IPS DF 6.9 (cell line): ENCODE data around the gene EEIG1.

Experiments
- DNase-seq: peaks from one replicate; pipeline ENCODE4 v3.0.0-alpha.2; 2013; ENCODE audit warnings: low read depth, low spot score
- H3K27ac ChIP-seq: one replicate; pipeline ENCODE4 v1.5.1; 2013; ENCODE audit warnings: low read length, control low read depth
- H3K27me3 ChIP-seq: 2 replicates; pipeline ENCODE4 v1.6.1; 2013; ENCODE audit warnings: mild to moderate bottlenecking, low read length; ENCODE audit not compliant: control insufficient read depth, insufficient read depth
- H3K36me3 ChIP-seq: 2 replicates; pipeline ENCODE4 v1.6.1; 2013; ENCODE audit warnings: low read length; ENCODE audit not compliant: control insufficient read depth, insufficient read depth
- H3K4me1 ChIP-seq: 2 replicates; pipeline ENCODE4 v1.6.1; 2013; ENCODE audit warnings: low read length; ENCODE audit not compliant: control insufficient read depth, insufficient read depth
- H3K4me3 ChIP-seq: 2 replicates; pipeline ENCODE4 v1.5.1; 2013; ENCODE audit warnings: mild to moderate bottlenecking, low read length
- H3K9me3 ChIP-seq: 2 replicates; pipeline ENCODE4 v1.6.1; 2013; ENCODE audit warnings: low read length, inconsistent platforms; ENCODE audit not compliant: control insufficient read depth, insufficient read depth
- WGBS: extraction: QIAGEN DNeasy Blood & Tissue Kit; methylation state at CpG from one replicate; pipeline ENCODE4 v1.1.7; 2013; ENCODE audit warnings: mixed read lengths, missing lambda C conversion rate; ENCODE audit not compliant: insufficient read length, insufficient coverage; 5-methylcytosine and 5-hydroxymethylcytosine counted together

Gene EEIG1

DNA sequence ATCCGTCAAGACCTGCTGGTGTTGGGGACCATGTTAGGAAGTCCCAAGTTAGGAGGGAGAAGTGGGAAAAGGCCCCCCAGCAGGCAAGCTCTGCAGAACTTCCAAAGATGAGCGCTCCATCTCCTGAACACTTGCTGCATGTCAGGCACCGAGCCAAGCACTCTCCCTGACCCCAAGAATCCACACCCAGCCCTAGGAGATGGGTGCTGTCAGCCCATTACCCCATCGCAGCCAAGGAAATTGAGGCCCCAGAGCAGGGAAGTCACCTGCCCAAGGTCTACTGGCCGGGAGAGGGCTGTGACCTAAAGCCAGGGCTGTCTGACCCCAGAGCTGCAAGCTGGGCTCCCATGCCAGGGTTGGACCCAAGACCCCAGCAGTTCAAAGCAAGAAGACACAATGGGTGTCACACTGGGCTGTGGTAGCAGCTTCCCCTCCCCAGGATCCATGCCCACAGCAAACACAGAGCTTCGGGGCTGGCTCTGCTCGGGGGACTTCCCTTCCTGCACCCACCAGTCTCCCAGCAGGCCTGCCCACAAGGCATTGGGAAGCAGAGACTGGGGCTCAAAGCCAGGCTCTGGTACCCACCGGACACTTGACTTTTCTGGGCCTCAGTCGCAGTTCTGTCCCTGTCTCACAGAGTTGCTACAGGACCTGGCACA lies 13.5 kb downstream of the EEIG1 start:
- Histone ChIP-seq H3K36me3 (no peaks in the 10 kb centered on the region), H3K9me3 (no peaks in the 10 kb centered on the region), H3K27me3 (no peaks in the 10 kb centered on the region), H3K4me1 (peaks cover 26% of the 10 kb centered on the region), H3K27ac (no peak overlapping the region), H3K4me3 (no peak overlapping the region)
- no CpG with 5 or more reads among the region's 9 CpGs for WGBS
- no peak for DNase-seq

DNA sequence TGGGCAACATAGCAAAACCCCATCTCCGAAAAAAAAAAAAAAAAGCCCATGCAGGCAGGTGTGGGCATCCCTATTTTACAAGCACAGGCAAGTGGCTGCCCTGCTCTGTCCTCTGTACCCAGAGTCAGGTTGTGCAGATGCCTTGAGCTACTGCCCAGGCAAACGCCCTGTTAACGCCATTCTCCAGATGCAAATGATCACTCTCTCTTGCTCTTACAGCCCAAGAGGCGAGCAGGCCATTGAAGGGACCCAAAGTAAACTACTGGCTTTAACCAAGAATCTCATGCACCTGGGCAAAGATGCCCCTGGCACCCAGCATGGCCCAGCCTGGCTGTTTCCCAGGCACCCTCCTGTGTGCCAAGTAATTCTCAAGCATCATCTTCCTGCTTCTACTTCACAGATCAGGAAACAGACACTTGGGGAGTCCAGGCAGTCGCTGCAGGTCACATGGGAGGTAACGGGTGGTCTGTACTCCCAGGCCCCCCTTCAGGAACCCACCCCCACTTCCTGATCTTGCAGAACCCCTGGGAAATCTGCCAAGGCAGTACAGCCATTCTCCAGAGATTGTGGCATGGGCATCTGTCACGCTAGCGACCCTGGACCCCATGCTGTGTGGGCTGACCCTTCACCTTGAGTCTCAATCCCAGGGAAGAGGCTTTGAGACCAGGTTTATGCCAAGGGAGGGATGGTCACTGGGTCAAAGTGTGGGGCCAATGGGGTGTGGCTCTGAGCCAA lies 14.2 kb downstream of the EEIG1 start:
- no peaks in the 10 kb centered on the region for H3K27me3 ChIP-seq
- no peak for DNase-seq
- H3K36me3 ChIP-seq: no peaks in the 10 kb centered on the region
- H3K27ac ChIP-seq: no peak overlapping the region
- no peaks in the 10 kb centered on the region for H3K9me3 ChIP-seq
- peaks cover 23% of the 10 kb centered on the region for H3K4me1 ChIP-seq
- no CpG with 5 or more reads among the region's 8 CpGs for WGBS
- H3K4me3 ChIP-seq: no peak overlapping the region

DNA sequence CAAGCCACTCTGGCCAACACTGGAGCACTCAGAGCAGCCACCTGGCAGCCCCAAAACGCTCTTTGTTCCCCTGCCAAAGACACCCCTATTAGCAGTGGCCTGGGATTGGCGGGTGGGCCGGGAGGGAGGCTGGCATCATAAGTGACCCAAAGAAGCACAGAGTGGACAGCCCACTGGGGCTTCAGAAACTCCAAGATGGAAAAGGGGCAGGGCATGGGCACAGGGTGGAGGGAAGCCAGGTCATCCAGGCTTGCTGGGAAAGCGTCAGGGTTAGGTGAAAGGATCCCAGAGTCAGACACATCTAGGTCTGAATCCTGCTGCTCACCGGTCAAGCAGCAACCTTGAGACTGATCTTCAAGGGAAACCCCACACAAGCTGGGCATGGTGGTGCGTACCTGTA lies 14.8 kb downstream of the EEIG1 start:
- Histone ChIP-seq H3K9me3 (no peaks in the 10 kb centered on the region), H3K36me3 (no peaks in the 10 kb centered on the region), H3K27me3 (no peaks in the 10 kb centered on the region), H3K4me3 (no peak overlapping the region), H3K4me1 (peaks cover 21% of the 10 kb centered on the region), H3K27ac (no peak overlapping the region)
- DNase-seq: no peak
- no CpG with 5 or more reads among the region's 6 CpGs for WGBS

DNA sequence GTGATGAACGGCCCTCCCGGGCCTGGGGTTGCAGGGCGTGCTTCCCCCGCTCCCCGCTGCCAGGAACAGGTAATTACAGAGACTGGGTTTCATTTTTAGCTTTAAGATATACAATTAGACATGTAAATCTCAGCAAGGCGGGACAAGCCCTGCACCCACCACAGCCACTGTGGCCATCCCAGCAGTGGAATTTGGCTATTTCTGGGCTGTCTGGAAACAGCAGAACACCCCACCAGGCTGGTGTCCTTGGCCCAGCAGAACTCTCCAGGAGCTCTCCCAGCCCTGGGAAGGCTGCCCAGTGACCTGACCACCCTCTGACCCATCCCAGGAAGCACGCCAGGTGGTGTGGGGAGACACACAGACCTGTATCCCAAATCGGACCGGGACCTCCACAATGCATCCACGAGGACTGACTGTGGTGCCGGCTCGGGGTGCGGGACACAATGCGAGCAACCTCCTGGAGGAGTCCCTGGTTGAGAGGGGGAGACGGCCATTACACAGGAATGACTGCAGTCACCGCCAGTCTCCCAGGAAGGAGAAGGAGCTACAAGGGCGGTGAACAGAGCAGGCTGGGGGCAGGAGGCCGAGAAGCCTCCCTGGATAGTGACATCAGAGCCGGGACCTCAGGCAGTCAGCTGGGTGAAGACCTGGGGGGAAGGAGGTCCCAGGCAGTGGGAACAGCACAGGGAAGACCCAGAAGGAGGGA lies 17.3 kb downstream of the EEIG1 start:
- H3K27ac ChIP-seq: no peak overlapping the region
- H3K27me3 ChIP-seq: no peaks in the 10 kb centered on the region
- H3K9me3 ChIP-seq: no peaks in the 10 kb centered on the region
- WGBS: no CpG with 5 or more reads among the region's 19 CpGs
- DNase-seq: no peak
- no peaks in the 10 kb centered on the region for H3K36me3 ChIP-seq
- no peak overlapping the region for H3K4me3 ChIP-seq
- H3K4me1 ChIP-seq: peaks cover 19% of the 10 kb centered on the region; the same call in 1 of the 2 replicates

DNA sequence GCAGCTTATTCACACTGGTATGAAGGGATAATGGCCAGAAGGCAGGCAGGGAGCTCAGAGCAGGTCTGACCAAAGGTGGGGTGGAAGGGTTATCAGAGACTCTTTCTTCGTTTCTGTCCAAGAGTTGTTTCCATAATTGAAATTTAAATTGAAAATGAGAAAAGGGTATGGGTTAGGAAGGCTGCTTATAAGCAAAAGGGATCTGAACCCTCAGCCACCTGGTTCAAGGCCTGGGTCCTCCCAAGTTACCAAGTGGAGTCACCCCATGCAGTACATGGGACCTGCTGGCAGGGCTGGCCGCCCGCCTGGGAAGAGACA lies 17.8 kb downstream of the EEIG1 start:
- no CpG with 5 or more reads among the region's 3 CpGs for WGBS
- no peak overlapping the region for H3K4me3 ChIP-seq
- no peaks in the 10 kb centered on the region for H3K36me3 ChIP-seq
- no peak for DNase-seq
- no peak overlapping the region for H3K27ac ChIP-seq
- H3K4me1 ChIP-seq: peaks cover 16% of the 10 kb centered on the region; the same call in 1 of the 2 replicates
- H3K9me3 ChIP-seq: no peaks in the 10 kb centered on the region
- no peaks in the 10 kb centered on the region for H3K27me3 ChIP-seq

DNA sequence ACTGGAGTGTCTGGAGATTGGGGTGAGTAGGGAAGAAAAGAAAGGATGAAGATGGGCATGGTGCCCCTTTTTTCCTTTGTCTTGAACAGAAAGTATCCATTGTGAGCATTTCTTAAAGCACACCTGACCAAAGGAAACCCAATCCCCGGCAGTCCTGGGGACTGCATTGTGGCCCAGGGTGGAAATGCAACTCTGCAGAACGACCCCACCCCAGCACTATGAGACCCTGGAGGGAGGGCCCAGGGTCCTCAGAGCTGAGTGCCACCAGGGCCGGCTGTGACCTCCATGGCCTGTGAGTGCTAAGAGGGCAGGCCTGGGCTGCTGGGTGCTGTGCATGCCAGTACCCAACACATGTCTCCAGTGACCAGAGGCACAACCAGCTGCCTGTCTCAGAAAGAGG lies 18.5 kb downstream of the EEIG1 start:
- H3K4me1 ChIP-seq: peaks cover 16% of the 10 kb centered on the region; the same call in 1 of the 2 replicates
- no peaks in the 10 kb centered on the region for H3K27me3 ChIP-seq
- no peaks in the 10 kb centered on the region for H3K9me3 ChIP-seq
- no peak overlapping the region for H3K4me3 ChIP-seq
- no CpG with 5 or more reads among the region's 3 CpGs for WGBS
- DNase-seq: no peak
- H3K36me3 ChIP-seq: no peaks in the 10 kb centered on the region
- H3K27ac ChIP-seq: no peak overlapping the region

DNA sequence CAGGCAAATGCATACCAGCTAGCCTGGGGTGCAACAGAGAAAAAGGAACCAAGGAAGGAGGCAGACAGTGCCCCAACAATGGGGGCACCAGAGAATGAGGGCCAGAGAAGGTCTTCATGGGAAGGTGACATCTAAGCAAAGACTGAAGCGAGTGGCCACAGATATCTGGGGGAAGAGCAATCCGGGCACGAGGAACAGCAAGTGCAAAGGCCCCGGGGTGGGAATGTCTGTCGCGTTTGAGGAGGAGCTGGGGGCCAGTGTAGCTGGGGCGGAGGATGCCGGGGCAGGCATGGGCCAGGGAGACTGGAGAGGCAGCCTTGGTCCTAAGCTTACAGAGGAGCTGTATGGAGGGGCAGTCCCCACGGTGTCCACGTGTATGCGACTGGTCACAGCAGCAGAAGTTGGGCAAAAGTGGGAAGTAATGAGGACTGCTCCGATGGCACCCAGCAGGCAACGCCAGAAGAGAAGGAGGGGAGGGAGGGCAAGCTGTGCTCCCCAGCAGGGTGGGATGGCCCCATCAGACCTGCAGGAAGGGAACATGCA lies 19.1 kb downstream of the EEIG1 start:
- Histone ChIP-seq H3K27me3 (no peaks in the 10 kb centered on the region), H3K4me3 (no peak overlapping the region), H3K36me3 (no peaks in the 10 kb centered on the region), H3K4me1 (peaks cover 15% of the 10 kb centered on the region; the same call in 1 of the 2 replicates), H3K27ac (no peak overlapping the region), H3K9me3 (no peaks in the 10 kb centered on the region)
- WGBS: no CpG with 5 or more reads among the region's 13 CpGs
- no peak for DNase-seq

DNA sequence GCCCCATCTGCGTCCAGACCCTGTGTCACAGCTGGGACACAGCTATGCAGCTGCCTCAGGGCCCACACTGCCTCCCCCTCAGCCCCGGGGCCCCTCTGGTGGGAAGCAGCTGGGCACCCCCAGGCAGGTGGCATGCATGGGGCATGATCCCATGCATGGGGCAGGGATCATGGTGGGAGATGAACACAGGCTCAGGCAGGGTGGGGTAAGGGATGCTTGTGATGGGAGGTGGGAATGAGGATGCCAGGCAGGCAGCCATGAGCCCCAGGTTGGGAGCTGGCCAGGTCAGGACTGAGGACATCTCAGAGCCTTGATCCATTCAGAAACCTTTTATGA lies 19.7 kb downstream of the EEIG1 start:
- Histone ChIP-seq H3K27ac (no peak overlapping the region), H3K27me3 (no peaks in the 10 kb centered on the region), H3K36me3 (no peaks in the 10 kb centered on the region), H3K4me1 (peaks cover 13% of the 10 kb centered on the region; the same call in 1 of the 2 replicates), H3K9me3 (no peaks in the 10 kb centered on the region), H3K4me3 (no peak overlapping the region)
- WGBS: no CpG with 5 or more reads among the region's 2 CpGs
- no peak for DNase-seq

DNA sequence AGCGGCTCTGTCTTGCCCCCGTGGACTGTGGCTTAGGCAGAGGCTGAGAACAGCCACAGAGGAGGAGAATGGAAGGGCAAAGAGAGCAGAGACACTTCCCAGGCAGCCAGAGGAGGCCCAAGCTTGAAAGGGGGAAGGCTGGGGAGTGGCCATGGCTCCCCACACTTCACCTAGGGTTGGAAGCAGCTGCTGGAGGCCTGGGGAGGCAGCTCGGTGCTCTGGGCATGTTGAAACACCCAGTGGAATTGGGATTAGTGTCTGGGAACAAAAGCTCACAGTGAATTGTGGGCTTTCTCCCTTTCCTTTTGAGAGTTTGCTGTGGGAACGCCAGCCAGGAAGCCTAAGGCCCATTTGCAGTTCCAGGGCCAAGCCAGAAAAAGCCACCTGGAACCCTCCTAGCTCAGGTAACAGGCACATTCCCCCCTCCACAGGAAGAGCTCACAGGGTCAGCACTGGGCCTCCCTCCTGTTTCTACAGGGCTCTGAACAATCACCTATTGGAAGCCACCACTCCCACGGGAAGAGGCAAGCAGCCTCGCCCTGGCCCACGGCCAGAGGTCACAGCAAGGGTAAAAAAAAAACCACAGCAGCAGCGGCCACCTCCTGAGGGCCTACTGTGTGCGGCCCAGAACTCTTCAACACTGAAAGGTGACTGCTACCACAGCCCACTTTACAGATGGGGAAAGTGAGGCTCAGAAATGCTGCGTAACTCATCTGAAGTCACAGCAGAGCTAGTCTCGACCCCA lies 20.2 kb downstream of the EEIG1 start:
- Histone ChIP-seq H3K27ac (no peak overlapping the region), H3K4me1 (peaks cover 15% of the 10 kb centered on the region)

DNA sequence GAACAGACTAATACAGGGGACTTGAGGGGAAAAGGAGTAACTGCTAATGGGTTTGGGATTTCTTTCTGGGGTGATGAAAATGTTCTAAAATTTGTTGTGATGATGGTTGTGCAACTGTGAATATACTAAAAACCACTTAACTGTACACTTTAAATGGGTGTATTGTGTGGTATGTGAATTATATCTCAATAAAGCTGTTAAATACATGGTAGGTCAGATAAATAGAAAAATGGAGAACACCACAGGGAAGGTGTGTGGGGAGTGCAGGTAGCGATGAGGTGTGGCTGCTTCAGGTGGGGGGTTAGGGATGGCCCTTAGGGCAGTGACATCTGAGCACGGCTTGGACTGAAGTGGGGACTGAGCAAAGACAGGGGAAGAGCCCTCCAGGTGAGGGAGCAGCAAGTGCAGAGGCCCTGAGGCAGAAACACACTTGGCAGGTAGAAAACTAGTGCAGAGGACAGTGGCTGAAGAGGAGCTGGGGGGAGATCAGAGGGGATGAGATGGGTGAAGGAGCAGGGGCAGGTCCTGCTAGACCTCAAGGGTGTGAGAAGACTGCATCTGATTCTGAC lies 20.9 kb downstream of the EEIG1 start:
- Histone ChIP-seq H3K36me3 (no peaks in the 10 kb centered on the region), H3K4me3 (no peak overlapping the region), H3K4me1 (peaks cover 13% of the 10 kb centered on the region), H3K27ac (no peak overlapping the region), H3K9me3 (no peaks in the 10 kb centered on the region), H3K27me3 (no peaks in the 10 kb centered on the region)
- WGBS: no CpG with 5 or more reads among the region's 2 CpGs
- DNase-seq: no peak

More for the DNA sequence above, 20.2 kb downstream of the EEIG1 start:
- no peaks in the 10 kb centered on the region for H3K36me3 ChIP-seq
- no peaks in the 10 kb centered on the region for H3K27me3 ChIP-seq
- WGBS: no CpG with 5 or more reads among the region's 11 CpGs
- DNase-seq: no peak
- H3K9me3 ChIP-seq: no peaks in the 10 kb centered on the region
- H3K4me3 ChIP-seq: no peak overlapping the region
